HG02642 (cell line): Measurements from ENCODE around the gene RPL3.

ENCODE experiments used
- ATAC-seq: cut with Tn5 transposase; IDR thresholded peaks from one replicate; pipeline ENCODE4 v1.9.1; 2021; ENCODE audit warnings: mild to moderate bottlenecking; ENCODE audit not compliant: unreplicated experiment, poor library complexity

The RPL3 gene

DNA sequence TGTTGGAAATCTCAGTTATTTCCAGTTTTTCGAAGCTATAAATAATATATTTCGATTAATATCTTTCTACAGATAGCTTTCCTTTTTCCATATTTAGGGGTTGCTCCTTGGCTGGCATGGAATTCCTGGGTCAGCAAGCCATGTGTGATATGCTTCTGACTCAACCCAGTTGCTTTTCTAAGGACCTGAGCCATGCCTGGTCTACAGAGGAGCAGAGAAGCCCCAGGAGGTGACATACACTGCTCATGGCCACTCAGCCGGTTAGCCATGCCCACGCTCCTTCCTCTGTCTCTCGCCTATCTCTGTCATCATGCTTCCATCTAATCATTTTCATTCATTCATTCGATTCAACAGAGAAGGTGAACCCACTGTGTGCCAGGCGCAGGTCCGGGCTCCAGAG, 51.4 kb downstream of the RPL3 start:
- ATAC-seq, result no peak

DNA sequence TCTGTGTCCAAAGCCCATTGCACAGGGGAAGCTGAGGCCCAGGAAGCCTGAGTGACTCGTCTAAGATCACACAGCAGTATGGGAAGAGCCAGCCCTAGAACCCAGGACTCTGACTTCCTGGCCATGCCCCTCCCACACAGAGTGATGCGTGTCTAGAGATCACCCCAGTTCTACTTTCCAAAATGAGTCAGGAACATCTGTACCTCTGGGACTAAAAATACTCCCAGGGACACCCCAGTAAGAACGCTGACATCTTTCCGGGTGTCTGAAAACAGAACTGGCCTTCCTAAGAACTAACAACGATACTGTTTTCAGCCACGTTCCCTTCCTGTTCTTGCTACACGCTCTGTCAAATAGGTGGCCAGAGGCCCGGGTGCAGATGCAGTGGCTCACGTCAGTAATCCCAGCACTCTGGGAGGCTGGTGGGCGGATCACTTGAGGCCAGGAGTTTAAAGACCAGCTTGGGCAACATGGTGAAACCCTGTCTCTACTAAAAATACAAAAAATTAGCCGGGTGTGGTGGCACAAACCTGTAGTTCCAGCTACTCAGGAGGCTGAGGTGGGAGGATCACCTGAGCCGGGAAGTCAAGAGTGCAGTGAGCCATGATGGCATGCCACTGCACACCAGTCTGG, 52.9 kb downstream of the RPL3 start:
- peak; percentile 77 for ATAC-seq

DNA sequence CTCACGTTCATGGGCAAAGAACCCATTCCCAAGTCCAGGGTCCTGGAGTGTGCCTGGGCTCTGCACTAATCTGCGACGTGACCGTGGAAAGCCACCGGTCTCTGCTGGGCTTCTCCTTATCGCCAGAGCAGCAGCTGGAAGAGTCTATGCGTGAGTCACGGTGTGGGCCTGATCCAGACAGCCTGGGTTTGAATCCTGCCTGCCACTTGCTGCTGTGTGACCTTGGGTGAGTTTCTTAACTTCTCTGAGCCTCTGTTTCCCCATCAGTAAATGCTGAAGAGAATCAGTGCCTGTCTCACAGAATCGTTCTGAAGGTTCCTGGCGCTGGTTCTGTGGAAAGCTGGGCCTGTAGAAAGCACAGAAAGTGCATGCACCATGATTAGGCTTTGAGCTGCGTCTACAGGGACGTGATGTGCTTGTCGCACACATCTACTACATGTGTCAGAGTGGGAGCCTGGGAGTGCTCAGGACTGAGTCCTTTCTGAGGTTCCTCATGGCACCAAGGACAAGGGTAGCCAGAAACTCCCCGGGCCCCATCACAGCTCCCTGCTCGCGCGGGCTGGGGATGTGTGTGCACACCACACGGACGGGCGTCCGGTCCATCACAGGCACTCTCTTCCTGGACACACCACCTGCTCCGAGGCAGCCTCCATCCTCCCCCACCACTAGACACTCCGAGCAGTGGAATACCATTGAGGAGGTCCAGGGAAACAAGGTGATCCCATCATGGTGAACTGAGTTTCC, 54.1 kb downstream of the RPL3 start:
- ATAC-seq, result no peak

DNA sequence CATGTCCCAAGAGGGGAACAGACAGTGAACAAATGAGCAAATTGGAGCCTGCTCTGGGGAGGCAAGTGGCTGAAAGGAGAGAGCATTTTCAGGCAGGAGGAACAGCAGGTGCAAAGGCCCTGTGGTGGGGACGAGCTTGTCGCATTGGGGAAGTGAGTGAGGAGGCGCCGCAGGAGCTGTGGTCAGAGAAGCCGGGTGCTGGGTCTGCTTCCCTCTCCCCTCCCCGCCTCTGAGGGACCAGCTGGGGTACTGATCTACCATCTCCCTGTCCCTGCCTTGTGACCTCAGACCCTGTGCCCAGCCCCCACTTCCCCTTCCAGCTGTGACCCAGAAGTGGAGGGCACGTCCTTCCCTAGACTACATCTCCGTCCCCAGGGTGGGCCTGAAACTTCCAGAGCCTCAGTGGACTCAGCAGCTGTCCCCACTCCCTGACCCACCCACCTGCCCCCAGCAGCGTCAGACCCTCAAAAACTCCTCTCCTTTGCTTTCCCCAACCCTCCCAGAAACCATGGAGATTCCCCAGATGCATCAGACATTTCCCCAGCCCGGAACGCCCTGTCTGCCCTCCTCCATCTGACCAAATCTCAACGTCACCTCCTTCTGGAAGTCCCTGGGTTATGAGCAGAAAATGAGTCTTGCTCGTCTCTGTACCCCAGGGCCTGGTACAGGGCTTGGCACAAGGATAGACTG, 54.9 kb downstream of the RPL3 start:
- ATAC-seq, result no peak

DNA sequence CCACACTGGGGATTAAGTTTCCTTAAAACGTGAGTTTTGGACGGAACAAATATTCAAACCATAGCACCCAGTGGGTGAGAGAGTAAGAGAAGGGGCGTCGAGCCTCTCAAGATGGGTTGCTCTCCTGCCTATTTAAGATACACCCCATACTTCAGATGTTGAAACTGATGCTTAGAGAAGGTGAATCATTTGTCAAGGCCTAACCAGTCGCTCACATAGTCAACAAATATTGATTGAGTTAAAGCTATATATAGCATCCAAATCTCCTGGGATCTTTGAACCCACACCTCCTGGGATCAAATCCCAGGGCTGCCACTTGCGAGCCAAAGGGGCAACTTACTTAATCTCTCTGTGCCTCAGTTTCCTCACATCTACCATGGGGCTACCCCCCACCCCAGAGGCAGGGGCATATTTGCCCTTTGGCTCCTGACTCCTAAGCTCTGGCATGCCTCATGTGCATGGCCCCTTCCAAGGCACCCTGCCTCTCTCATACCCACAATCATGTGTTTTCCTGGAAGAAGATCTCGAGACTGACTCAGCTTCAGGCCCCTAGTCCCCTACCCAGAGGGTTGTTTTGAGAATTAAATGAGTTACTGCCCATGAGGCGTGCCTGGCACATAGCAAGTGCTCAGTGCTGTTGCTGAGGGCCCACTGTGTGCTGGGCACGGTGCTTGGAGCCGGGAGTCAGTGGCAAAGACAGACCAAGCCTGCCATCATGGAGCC, 55.6 kb downstream of the RPL3 start:
- ATAC-seq, result no peak
